HG03196 (cell line): Measurements from ENCODE around the gene TMEM61.

Experiments used
- ATAC-seq: cut with Tn5 transposase; IDR thresholded peaks from one replicate; pipeline ENCODE4 v1.9.1; 2021; ENCODE audit not compliant: unreplicated experiment

TMEM61 gene

DNA sequence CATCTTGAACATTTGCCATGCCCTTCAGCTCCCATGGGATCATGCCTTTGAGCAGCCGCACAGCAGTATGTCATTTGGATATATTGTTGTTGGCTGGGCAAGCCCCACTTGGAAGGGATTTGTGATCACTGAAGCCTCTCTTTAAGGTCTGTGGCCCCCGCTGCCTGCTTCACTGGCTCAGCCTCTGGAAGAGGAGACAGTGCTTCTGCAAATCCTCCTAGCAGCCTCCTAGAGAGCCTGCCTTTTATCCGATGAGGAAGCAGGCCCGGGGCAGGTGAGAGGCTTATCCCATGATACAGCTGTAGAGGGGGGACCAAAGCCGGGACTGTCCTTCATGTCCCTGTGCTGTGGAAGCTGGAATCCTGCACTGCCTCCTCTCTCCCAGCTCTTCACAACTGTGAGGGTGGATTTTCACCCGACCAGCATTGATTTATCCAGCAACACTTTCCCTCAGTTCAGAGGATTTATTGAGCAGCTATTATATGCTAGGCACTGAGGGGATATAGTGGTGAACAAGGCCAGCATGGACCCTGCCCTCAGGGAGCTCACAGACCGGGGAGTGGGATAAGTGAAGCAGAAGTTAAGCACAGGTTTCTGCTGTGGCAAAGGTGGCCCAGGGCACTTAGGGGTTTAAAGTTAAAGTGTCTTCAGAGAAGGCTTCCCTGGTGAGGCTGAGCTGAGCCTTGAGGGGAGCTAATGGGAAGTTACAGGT lies 3.9 kb downstream of the TMEM61 start:
- no peak for ATAC-seq

DNA sequence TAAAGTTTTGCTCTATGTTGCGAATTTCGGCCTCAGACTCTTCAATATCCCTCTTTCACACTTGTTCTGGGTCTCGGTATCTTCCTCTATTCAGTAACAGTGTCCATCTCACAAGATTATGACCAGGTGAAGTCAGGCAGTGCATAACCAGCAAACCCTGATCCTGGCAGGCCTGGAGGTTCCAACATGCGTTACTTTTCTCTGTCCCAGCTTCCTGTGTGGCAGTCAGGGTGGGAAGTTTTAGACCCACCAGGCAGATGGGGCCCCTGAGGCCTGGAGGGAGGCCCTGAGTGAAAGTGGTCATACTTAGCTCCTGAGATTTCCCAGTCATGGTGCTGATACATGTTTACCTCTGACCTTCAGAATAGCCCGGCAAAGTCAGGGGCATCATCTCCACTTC lies 5.1 kb downstream of the TMEM61 start:
- no peak for ATAC-seq

DNA sequence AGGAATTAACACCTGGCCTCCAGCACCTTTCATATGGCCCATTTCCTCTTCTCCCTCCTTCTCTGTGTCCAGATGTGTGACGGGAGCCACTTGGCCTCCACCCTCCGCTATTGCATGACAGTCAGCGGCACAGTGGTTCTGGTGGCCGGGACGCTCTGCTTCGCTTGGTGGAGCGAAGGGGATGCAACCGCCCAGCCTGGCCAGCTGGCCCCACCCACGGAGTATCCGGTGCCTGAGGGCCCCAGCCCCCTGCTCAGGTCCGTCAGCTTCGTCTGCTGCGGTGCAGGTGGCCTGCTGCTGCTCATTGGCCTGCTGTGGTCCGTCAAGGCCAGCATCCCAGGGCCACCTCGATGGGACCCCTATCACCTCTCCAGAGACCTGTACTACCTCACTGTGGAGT lies 5.6 kb downstream of the TMEM61 start:
- no peak for ATAC-seq

DNA sequence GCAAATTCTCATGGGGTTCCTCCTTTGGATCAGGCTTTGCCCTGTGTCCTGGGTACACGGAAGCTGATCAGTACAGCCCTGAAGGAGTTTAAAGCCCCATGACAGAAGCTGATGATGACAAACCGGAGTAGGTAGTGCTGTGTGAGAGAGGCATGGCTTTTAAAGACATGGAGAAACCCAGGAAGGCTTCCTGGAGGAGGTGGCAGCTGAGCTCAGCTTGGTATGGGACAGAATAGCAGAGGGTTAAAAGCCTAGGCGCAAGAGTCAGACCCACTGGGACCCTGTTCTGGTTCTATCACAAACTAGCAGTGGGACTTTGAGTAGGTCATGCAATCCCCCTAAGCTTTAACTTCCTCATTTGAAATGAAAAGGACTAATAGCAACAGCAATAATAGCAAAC lies 6.1 kb downstream of the TMEM61 start:
- no peak for ATAC-seq

DNA sequence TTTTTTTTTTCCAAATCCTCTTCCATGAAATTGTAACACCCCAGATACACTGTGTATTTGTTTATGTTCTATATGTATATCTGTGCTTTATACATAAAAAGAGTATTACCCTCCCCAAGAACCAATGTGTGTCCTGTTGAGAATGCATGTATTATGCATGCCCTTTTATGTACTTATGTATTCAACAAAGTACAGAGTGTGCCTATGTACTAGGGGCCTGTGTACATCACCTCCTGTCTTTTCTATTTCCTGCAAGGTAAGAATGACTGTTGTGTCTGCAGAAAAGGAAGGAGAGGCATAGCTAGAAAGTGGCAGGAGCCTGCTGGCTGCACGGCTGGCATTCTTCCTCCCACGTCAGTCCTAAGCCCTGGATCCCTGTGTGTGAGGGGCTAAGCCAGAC lies 7.0 kb downstream of the TMEM61 start:
- no peak for ATAC-seq

DNA sequence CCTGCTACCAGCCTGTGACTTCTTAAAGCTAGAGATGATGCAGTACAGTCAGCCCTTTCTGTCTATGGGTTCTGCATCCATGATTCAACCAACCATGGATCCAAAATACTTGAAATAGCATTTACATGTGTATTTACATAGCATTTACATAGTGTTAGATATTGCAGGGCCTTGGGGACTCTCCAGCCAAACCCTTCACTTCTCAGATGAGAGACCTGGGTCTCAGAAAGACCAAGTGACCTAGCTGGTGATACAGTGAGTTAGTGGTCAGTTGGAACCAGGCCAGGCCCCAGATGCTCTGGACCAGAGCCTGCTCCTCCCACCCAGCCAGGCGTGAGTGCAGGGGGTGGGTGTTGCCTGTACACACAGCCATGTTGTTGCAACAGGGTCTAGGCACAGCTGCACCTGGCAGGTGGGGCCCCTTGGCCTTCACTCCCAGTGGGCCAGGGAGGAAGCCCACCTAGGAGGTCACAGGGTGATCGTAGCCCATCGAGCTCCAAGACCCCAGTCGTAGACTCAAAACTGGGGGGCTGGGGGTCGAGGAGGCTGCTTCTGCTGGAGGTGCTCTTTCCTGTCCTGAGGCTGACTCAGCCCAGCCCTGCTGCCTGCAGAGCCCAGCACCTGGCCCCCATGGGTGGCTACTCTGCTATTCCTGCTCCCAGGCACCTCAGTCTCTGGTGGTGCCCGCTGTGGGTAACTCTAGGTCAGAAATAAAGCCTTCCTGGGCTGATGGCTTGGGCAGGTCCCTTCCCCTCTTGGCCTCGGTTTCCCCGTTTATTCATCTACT lies 7.7 kb downstream of the TMEM61 start:
- ATAC-seq: no peak

DNA sequence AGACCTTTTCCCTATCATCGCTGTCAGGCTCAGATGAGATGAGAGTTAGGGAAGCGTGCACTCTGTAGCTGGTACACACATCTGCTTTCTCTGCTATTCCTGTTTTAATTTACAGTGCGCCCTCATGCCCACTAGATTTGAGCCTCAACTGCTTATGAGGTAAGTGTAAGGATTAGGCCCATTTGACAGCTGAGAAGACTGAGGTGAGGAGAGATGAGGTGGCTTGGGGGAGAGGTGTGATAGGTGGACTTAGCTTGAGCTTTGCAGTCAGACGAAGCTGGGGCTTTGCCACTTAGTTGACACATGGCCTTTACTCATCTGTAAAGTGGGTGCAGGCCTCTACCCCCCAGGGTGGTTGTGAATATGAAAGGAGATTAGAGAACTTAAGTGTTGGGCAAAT lies 8.5 kb downstream of the TMEM61 start:
- no peak for ATAC-seq

DNA sequence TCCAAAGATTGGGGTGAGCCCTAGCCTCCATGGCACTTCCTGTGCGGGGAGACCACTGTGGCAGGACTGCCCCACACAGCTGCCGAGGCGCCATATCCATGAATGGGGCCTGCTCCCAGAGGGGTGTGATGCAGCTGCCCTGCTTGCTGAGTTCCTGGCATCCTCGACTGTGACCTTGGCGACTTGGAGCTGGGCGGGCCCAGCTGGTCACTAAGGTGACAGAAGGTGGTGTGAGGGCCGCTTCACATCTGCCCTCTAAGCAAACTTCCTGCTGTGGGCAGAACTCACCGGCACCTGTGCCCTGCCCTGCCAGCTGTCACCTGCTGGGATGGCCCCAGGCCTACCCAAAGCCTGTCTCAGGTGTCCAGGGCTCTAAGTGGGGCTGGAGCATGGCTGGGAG lies 9.0 kb downstream of the TMEM61 start:
- no peak for ATAC-seq

DNA sequence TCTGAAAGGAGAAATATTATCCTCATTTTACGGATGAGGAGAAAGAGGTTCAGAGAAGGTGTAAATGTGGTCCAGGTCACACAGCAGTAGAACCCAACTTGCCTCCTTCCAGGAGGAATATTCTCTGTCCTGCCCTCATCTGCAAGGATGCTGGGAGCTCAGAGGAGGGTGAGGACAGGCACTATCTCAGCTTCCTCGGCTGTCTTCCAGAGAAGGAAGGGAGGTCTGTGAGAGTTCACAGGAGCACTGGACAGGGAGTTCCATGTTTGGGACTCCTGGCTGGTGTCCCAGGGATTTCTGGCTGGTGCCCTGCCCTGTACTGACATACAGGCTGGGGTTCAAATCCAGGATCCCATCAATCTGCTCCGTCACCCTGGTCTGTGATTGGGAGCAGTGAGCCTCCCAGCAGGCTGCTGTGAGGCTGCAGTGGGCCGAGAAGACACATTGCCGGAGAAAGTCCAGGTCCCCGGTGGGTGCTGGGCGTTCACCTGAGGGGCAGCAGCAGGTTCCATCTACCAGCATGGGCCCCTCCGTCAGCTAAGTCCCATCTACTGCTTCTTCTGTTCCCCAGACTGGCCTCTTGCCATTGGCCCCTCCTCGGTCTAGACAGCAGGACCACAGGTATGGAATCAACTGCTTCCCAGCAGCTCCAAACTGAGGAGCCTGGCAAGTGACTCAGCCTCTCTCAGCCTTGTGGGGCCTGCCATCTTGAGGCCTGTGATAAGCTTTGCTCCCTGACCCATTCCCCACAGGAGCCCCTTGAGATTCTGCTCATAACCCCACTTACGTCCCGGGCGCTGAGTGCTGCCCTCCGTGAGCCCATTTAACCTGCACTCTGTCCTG lies 9.8 kb downstream of the TMEM61 start:
- no peak for ATAC-seq

DNA sequence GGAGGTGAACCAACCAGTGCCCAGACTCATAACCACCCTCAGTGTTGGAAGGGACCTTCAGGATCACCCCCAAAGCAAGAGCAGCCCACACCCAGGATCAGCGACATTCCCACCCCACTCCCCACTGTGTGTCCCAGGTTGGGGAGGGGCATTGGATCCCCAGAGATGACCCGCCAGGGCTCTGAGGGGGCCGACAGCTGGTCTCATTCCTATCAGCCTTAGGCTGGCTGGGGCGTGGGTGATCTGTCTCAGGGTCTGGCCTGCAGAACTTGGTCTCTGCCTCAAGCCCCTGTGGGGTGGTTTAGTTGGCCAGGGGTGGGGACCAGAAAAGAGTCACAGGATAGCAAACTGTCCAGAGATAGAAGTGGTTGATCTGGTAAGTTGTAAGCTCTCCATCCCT lies 10.5 kb downstream of the TMEM61 start:
- ATAC-seq: no peak

DNA sequence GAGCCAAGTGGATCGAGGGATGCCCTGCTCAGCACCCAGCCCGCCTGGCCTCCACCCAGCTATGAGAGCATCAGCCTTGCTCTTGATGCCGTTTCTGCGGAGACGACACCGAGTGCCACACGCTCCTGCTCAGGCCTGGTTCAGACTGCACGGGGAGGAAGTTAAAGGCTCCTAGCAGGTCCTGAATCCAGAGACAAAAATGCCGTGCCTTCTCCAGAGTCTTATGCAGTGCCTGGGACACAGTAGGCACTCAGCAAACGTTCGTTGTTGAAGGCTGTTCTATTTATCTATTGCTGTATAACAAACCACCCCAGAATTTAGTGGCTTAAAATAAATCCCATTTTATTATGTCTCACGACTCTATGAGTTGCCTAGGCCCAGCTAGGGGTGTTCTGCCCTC lies 11.5 kb downstream of the TMEM61 start:
- ATAC-seq: no peak

DNA sequence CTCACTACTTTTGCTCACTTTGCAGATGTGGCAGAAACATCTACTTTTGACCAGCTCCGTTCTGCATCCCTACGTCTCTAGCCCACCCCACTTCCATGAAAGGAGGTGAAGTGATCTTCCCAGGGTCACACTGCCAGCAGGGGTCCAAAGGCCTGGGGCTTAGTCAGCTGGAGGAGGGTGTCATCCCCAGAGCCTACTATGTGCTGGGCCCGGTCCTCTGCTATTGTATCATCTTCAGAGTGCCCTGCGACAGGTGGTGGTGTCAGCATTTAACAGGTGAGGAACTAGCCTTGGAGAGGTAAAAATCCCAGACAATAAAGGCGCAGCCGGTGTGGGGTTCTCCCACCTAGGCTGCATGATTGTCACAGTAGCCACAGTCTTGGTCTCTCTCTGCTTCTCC lies 12.7 kb downstream of the TMEM61 start:
- no peak for ATAC-seq

DNA sequence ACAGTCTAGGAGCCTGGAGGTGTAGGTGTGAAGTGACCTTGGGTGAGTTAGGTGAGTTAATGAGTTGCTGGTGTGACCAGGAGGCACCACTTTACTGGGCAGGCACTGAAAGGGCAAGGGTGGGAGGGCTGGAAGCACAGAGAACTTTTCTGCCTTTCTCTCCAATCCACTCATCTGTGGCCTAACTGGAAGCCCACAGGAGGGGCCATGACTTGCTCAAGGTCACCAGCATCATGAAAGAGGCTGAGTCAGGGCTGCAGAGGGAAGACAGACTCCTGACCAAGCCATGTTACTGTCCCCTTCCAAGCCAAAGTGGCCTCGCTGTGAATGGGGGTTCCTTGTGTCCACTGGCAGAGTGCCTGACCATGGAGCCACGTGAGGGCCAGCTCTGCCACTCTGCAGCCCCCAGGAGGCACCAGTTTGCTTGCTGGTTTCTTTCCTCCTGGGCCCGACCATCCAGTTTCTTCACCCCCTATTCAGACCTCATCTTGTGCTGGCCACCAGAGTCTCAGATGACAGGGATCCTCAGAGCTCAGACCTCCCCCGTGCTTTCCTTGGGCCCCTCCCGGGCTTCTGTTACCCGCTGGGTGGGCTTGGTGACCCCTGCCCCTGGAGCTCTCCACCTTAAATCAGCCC lies 14.0 kb downstream of the TMEM61 start:
- no peak for ATAC-seq

DNA sequence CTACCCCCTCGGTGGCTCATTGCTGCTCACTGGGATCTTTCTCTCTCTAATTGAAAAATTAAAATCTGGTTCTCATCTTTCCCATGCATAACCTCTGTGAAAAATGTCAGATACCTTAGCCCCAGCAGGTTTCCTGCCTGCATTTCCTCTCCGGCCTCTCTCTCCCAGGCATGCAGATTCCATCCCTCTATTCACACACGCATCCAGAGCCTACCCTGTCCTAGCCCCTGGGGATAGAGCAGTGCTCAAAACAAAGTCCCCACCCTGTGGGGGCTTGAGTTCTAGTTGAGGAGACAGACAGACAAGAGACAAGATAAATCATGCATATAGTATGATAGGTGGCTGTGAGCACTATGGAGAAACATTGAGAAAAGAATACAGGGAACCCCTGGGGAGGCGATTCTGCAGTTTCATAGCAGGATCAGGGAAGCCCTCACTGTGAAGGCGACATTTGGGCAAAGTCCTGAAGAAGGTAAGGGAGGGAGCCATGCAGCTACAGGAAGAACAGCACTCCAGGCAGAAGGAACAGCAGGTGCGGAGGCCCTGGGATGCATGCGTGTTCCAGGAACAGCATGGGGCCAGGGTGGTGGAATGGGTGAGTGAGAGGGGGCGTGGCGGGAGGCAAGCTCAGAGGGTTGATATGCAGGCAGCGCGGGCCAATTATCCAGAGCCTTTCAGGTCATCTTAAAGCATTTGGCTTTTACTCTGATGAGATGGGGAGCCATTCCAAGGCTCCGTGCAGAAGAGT lies 14.8 kb downstream of the TMEM61 start:
- ATAC-seq: no peak

DNA sequence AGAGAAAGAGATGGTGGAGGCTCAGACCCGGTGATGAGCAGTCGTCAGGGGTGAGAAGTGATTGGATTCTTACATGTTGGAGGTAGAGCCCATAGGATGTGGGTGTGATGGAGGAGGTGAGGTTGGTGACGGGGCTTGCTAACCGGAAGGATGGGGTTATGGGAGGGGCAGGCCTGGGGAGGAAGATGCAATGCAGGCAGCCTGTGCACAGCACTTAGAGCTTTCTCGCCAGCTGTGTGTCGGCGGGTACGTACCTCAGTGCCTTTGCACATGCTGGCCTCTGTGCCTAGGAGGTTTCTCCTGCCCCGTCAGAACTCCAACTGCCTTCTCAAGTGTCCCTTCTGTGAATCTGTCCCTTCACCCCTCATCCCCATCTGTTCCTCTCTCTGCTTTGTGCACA lies 15.4 kb downstream of the TMEM61 start:
- ATAC-seq: no peak

DNA sequence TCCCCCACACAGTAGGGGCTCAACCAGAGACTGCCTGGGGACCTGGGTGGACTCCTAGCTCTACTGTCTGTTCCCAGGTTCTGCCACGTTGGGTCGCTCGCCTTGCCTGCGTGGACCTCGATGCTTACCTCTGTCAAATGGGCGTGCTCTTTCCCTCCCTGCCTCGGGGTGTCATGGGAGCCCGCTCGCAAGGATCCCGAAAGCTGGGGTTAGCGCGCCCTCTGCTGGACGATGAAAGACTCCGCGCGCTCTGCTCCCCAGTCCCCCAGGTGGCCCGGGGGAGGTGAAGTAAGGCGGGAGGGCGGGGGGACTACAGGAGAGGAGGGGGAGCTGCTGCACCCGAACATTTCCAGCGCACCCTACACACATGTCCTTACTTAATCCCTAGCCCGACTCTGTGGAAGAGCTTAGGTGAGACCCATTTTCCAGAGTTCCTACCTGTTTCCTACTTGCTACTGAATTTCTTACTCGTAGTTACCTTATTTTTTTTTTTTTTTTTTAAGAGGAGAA lies 16.0 kb downstream of the TMEM61 start:
- peak; percentile 79 for ATAC-seq

DNA sequence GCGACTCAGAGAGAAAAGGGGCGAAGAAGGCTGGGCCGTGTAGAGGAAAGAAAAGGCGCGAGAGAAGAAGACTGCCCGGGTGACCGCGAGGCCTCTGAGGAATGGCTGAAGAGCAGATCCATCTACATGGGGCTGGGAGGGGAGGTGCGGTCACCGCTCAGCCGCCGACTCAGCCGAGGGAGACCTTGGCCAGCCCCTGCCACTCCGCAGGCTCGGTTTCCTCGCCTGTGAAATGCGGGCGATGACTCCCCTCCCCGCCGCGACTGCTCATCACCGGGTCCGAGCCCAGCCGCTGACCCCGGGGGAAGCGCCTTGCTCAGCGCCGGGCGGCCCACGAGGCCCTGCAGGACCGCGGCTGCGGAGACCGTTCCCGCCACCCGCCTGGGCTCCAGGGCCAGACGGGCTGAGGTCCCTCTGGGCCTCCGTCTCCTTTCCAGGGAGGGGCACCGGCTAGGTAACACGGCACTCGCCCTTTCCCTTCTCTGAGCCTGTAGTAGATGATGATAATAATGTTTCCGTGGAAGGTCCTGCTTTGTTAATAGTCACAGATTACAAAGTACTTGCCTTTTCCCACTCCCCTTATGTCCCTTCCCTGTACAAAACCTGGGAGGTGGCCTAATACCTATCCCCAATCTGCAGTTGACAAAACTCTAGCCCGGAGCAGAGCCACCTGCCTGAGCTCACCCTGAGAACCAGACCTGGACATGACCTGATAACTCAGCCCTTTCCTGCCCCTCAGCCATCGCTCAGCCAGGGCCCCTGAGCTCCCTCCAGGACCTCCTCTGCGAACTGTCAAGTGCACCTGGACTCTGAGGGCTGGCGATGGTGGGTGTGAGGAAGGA lies 16.7 kb downstream of the TMEM61 start:
- no peak for ATAC-seq

DNA sequence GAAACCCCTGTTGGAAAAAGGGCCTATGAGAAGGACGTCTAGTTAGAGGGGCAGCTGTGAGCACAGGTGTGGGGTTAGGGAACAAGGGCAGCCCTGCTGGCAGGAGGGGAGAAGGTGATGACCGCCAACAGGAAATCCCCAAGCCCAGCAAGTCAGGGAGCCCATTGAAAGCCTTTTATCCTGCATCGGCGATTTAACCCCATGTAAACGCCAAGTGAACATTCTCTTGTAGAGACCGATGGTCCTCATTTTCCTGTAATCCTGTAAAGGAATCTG lies 17.2 kb downstream of the TMEM61 start:
- ATAC-seq: no peak

DNA sequence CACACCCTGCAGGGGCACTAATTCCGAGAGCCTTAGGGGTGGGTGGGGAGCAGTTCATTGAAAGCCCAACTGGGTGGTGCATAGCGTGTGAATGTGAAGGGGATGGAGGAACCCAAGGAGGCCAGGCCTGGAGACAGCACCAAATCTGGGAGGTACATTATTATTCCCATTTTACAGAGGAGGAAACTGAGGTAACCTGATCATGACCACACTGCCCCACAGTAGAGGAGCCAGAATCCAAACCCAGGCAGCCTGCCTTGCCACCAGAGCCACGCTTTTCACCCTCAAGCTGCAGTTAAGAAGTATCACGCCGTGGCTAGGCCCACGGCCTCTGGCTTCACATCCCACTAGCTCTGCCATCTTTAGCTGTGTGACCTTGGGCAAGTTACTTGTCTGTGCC lies 17.7 kb downstream of the TMEM61 start:
- no peak for ATAC-seq

DNA sequence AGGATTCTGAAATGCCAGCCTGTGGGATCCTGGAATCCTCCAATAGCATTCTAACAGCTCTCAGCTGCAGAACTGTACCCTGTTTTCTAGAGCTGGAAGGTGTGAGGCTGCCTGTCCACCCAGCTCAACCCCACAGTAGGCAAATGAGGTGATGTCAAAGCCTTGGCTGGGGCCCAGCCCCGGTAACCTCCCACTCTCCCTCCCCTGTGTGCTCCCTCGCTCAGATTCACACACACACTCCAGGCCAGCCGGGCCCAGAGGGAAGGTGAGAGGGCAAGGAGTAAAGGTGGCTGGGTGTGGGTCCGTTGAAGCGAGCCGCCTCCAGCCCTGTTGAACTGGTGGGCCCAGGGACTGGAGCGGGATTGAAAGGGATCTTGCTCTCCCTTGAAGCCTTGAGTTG lies 18.2 kb downstream of the TMEM61 start, which contains the start of gene BSND:
BSND (plus strand) TSS at position 257 of the 400 bp plus-strand sequence. CDS start 254 bp downstream, outside the sequence.
- ATAC-seq: no peak
